Measurements from ENCODE around the gene TPM2.

- TF ChIP-seq, protein P1, sequence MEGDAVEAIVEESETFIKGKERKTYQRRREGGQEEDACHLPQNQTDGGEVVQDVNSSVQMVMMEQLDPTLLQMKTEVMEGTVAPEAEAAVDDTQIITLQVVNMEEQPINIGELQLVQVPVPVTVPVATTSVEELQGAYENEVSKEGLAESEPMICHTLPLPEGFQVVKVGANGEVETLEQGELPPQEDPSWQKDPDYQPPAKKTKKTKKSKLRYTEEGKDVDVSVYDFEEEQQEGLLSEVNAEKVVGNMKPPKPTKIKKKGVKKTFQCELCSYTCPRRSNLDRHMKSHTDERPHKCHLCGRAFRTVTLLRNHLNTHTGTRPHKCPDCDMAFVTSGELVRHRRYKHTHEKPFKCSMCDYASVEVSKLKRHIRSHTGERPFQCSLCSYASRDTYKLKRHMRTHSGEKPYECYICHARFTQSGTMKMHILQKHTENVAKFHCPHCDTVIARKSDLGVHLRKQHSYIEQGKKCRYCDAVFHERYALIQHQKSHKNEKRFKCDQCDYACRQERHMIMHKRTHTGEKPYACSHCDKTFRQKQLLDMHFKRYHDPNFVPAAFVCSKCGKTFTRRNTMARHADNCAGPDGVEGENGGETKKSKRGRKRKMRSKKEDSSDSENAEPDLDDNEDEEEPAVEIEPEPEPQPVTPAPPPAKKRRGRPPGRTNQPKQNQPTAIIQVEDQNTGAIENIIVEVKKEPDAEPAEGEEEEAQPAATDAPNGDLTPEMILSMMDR (IDR thresholded peaks at IDR 0.05; ENCODE audit: low read depth, low read length) = no peak
- TF ChIP-seq EZH2phosphoT487 (IDR thresholded peaks at IDR 0.05; ENCODE audit: low read depth) = no peak
Observed at GRCh38 chr9:35713578-35713977, 23.9 kb upstream of the TPM2 start.

Measured in OCI-LY3 (cell line).